ENCODE measurements around the gene PRRG2.
A peak's percentile ranks its signal among the peaks of the same experiment; 100 is the strongest.

The PRRG2 gene

GRCh38 chr19:49581007-49581508 is at the start of gene PRRG2:
PRRG2 (plus strand) TSS chr19:49581316; CDS start chr19:49583220, 1,904 bp downstream.
- DNase-seq (ENCODE audit: low read depth) = no peak

GRCh38 chr19:49533551-49534488 is 47.3 kb upstream of the PRRG2 start:
- DNase-seq (ENCODE audit: low read depth) = peak; percentile 72

GRCh38 chr19:49534632-49535385 is 46.3 kb upstream of the PRRG2 start:
- no peak for DNase-seq (ENCODE audit: low read depth)

GRCh38 chr19:49536921-49537462 is 44.1 kb upstream of the PRRG2 start:
- no peak for DNase-seq (ENCODE audit: low read depth)

- DNase-seq (ENCODE audit: low read depth) = no peak
These were observed 42.5 kb upstream of the PRRG2 start for GRCh38 chr19:49538643-49539042.

- no peak for DNase-seq (ENCODE audit: low read depth)
These were observed 41.7 kb upstream of the PRRG2 start for GRCh38 chr19:49539192-49539952.

GRCh38 chr19:49541914-49542313 is 39.2 kb upstream of the PRRG2 start:
- DNase-seq (ENCODE audit: low read depth) = no peak

GRCh38 chr19:49542446-49542845 is 38.7 kb upstream of the PRRG2 start:
- no peak for DNase-seq (ENCODE audit: low read depth)

- DNase-seq (ENCODE audit: low read depth) = no peak
These were observed 38.1 kb upstream of the PRRG2 start for GRCh38 chr19:49543032-49543431.

GRCh38 chr19:49544154-49544553 is 37.0 kb upstream of the PRRG2 start:
- no peak for DNase-seq (ENCODE audit: low read depth)

GRCh38 chr19:49546825-49547565 is 34.1 kb upstream of the PRRG2 start:
- peak; percentile 63 for DNase-seq (ENCODE audit: low read depth)

GRCh38 chr19:49549045-49549444 is 32.1 kb upstream of the PRRG2 start:
- no peak for DNase-seq (ENCODE audit: low read depth)

GRCh38 chr19:49551531-49551930 is 29.6 kb upstream of the PRRG2 start:
- DNase-seq (ENCODE audit: low read depth) = no peak

GRCh38 chr19:49552749-49553148 is 28.4 kb upstream of the PRRG2 start:
- no peak for DNase-seq (ENCODE audit: low read depth)

GRCh38 chr19:49553451-49554271 is 27.5 kb upstream of the PRRG2 start:
- DNase-seq (ENCODE audit: low read depth) = no peak

- DNase-seq (ENCODE audit: low read depth) = no peak
These were observed 26.4 kb upstream of the PRRG2 start for GRCh38 chr19:49554701-49555181.

GRCh38 chr19:49555600-49556411 is 25.3 kb upstream of the PRRG2 start:
- DNase-seq (ENCODE audit: low read depth) = peak; percentile 71

- DNase-seq (ENCODE audit: low read depth) = no peak
These were observed 24.4 kb upstream of the PRRG2 start for GRCh38 chr19:49556412-49557398.

Data from stimulated activated CD8-positive, alpha-beta memory T cell treated with anti-CD3 and anti-CD28 coated beads, Interleukin-12 subunit alpha, Interleukin-12 subunit beta, amount 100 ng/mL, for 1 hour (primary cell).